Thymus (tissue), 11 donors: ENCODE measurements around the gene JAG2. TPM values are rescaled to one million over a fixed set of nuclear protein-coding genes. Genes with fewer than 3 reads are reported as not detected.

Experiments used
- DNase-seq, 9 donors: peaks; one replicate each; pipeline ENCODE4 v3.0.0-alpha.2; 2013; ENCODE audit warnings: low spot score in 9 of 9, low read depth in 6 of 9, missing footprints in 1 of 9
- H3K27ac ChIP-seq, 2 donors: one replicate each; pipeline ENCODE4 v1.5.1; 2013; ENCODE audit warnings: control low read depth in 1 of 2, low read depth in 1 of 2, low read length in 1 of 2, mild to moderate bottlenecking in 1 of 2, moderate library complexity in 1 of 2
- H3K27me3 ChIP-seq, 2 donors: one replicate each; pipeline ENCODE4 v1.5.1; 2013; ENCODE audit warnings: low read length in 1 of 2; ENCODE audit not compliant: control insufficient read depth in 2 of 2, insufficient read depth in 1 of 2
- H3K36me3 ChIP-seq, 2 donors: one replicate each; pipeline ENCODE4 v1.5.1; 2013; ENCODE audit warnings: low read length in 1 of 2, mild to moderate bottlenecking in 1 of 2, moderate library complexity in 1 of 2; ENCODE audit not compliant: control insufficient read depth in 2 of 2, insufficient read depth in 2 of 2
- H3K4me1 ChIP-seq, 2 donors: one replicate each; pipeline ENCODE4 v1.5.1; 2013; ENCODE audit warnings: low read length in 2 of 2; ENCODE audit not compliant: control insufficient read depth in 2 of 2, insufficient read depth in 2 of 2
- H3K4me3 ChIP-seq, 2 donors: one replicate each; pipeline ENCODE4 v1.5.1; 2013; ENCODE audit warnings: low read length in 2 of 2, control low read depth in 1 of 2, mild to moderate bottlenecking in 1 of 2
- H3K9me3 ChIP-seq, 2 donors: one replicate each; pipeline ENCODE4 v1.5.1; 2013; ENCODE audit warnings: low read length in 1 of 2, mild to moderate bottlenecking in 1 of 2; ENCODE audit not compliant: control insufficient read depth in 2 of 2, insufficient read depth in 1 of 2
- WGBS: extraction: QIAGEN DNeasy Blood & Tissue Kit; methylation state at CpG from one replicate; pipeline ENCODE4 v1.1.7; 2013; 5-methylcytosine and 5-hydroxymethylcytosine counted together
- polyA plus RNA-seq: library from polyadenylated mRNA; stranded (reverse); fragments of 200-250 nt; gene quantifications from one replicate; pipeline ENCODE4 v1.2.3, GENCODE V29; 2013
- total RNA-seq: library from RNA; stranded (reverse); fragments of 120-200 nt; gene quantifications from one replicate; pipeline ENCODE4 v1.2.4, GENCODE V29; 2013
- donor health status: healthy.

Gene JAG2
- total and polyA plus RNA-seq, 2 donors: 8.8 to 40.8 TPM

- Histone ChIP-seq H3K4me3 (no peak overlapping the region), H3K4me1 (no peaks in the 10 kb centered on the region), H3K9me3 (no peaks in the 10 kb centered on the region), H3K36me3 (peaks cover 6 to 31% of the 10 kb centered on the region in 2 donors), H3K27ac (no peak overlapping the region), H3K27me3 (no peaks in the 10 kb centered on the region)
- 97% methylated on average over 23 of the region's 23 CpGs for WGBS
- DNase-seq: no peak
Measured at GRCh38 chr14:105211086-105211757, 42.6 kb upstream of the JAG2 start.

- Histone ChIP-seq H3K9me3 (no peaks in the 10 kb centered on the region), H3K27me3 (no peaks in the 10 kb centered on the region), H3K4me1 (no peaks in the 10 kb centered on the region), H3K4me3 (no peak overlapping the region), H3K36me3 (peaks cover 6 to 29% of the 10 kb centered on the region in 2 donors), H3K27ac (no peak overlapping the region)
- no peak for DNase-seq
- 96% methylated on average over 30 of the region's 30 CpGs for WGBS
Measured at GRCh38 chr14:105210266-105211025, 41.9 kb upstream of the JAG2 start.

- Histone ChIP-seq H3K4me3 (no peak overlapping the region), H3K9me3 (no peaks in the 10 kb centered on the region), H3K36me3 (peaks cover 6 to 29% of the 10 kb centered on the region in 2 donors), H3K4me1 (no peaks in the 10 kb centered on the region), H3K27me3 (peaks cover 0 to 1% of the 10 kb centered on the region in 2 donors), H3K27ac (no peak overlapping the region)
- 93% methylated on average over 16 of the region's 16 CpGs for WGBS
- DNase-seq: no peak
Measured at GRCh38 chr14:105209646-105210045, 41.1 kb upstream of the JAG2 start.

- H3K4me3 ChIP-seq: no peak overlapping the region
- H3K4me1 ChIP-seq: no peaks in the 10 kb centered on the region
- peaks cover 0 to 5% of the 10 kb centered on the region in 2 donors for H3K27me3 ChIP-seq
- H3K9me3 ChIP-seq: no peaks in the 10 kb centered on the region
- DNase-seq: no peak
- peaks cover 6 to 29% of the 10 kb centered on the region in 2 donors for H3K36me3 ChIP-seq
- WGBS: 97% methylated on average over 8 of the region's 8 CpGs
- H3K27ac ChIP-seq: no peak overlapping the region
Measured at GRCh38 chr14:105209091-105209490, 40.5 kb upstream of the JAG2 start.

GRCh38 chr14:105208738-105209075 is 40.1 kb upstream of the JAG2 start:
- Histone ChIP-seq H3K4me3 (no peak overlapping the region), H3K36me3 (peaks cover 6 to 25% of the 10 kb centered on the region in 2 donors), H3K9me3 (no peaks in the 10 kb centered on the region), H3K27ac (no peak overlapping the region), H3K27me3 (peaks cover 0 to 9% of the 10 kb centered on the region in 2 donors), H3K4me1 (no peaks in the 10 kb centered on the region)
- 93% methylated on average over 12 of the region's 12 CpGs for WGBS
- DNase-seq: no peak

DNA sequence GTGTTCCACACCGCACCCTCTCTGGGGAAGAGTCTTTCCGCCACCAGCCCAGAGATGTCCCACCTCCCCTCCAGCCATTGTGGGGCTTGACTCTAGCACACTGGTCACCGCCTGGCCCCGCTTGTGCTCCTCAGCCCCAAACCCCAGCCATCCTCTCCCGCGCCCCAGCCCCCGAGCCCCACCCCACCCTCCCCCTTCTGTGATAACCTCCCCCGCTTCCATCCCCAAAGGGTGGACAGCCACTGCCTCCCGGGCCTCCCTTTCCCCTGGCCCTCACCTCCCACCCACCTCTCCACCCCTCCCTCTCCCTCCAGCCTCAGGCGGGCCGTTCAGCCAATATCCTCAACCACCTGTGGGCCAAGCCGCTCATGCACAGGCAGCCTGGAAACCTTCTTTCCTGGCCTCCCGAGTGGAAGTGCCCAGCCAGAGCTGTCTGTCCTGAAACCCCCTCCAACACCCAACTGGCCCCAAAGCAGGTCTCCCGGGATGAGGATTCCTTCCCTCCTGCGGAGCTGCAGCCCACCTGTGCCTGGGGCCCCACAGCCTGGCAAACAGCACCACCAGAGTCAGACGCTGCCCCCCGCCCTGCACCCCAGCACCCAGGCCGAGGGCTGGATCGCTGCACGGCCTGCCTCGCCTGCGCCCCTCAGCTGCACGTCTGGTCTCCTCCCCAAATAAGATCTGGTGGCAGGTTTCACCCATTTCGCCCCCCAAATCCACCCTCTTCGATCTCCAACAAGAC is 39.6 kb upstream of the JAG2 start:
- H3K4me1 ChIP-seq: peaks cover 0 to 1% of the 10 kb centered on the region in 2 donors
- no peaks in the 10 kb centered on the region for H3K9me3 ChIP-seq
- WGBS: 96% methylated on average over 25 of the region's 25 CpGs
- no peak for DNase-seq
- H3K27ac ChIP-seq: no peak overlapping the region
- H3K27me3 ChIP-seq: peaks cover 0 to 13% of the 10 kb centered on the region in 2 donors
- H3K4me3 ChIP-seq: no peak overlapping the region
- peaks cover 6 to 23% of the 10 kb centered on the region in 2 donors for H3K36me3 ChIP-seq

GRCh38 chr14:105207460-105207901 is 38.9 kb upstream of the JAG2 start:
- DNase-seq: no peak
- no peaks in the 10 kb centered on the region for H3K9me3 ChIP-seq
- no peak overlapping the region for H3K4me3 ChIP-seq
- H3K4me1 ChIP-seq: peaks cover 0 to 3% of the 10 kb centered on the region in 2 donors
- 94% methylated on average over 13 of the region's 13 CpGs for WGBS
- H3K27me3 ChIP-seq: peaks cover 4 to 20% of the 10 kb centered on the region in 2 donors
- H3K27ac ChIP-seq: no peak overlapping the region
- peaks cover 4 to 19% of the 10 kb centered on the region in 2 donors for H3K36me3 ChIP-seq

GRCh38 chr14:105206873-105207272 is 38.3 kb upstream of the JAG2 start:
- no peak overlapping the region for H3K4me3 ChIP-seq
- H3K27me3 ChIP-seq: peaks cover 9 to 26% of the 10 kb centered on the region in 2 donors
- DNase-seq: no peak
- WGBS: 85% methylated on average over 5 of the region's 5 CpGs
- H3K9me3 ChIP-seq: no peaks in the 10 kb centered on the region
- no peak overlapping the region for H3K27ac ChIP-seq
- peaks cover 0 to 6% of the 10 kb centered on the region in 2 donors for H3K4me1 ChIP-seq
- H3K36me3 ChIP-seq: peaks cover 4 to 19% of the 10 kb centered on the region in 2 donors
